Effector CD4-positive, alpha-beta T cell (primary cell): ENCODE data around the gene EGLN2.
A peak's percentile ranks its signal among the peaks of the same experiment; 100 is the strongest.
"Not testable (repeated sequence)": the region's sequence is repeated elsewhere in the genome, so short reads cannot be mapped to it uniquely, and the experiment has no call there.

Experiments used
- DNase-seq: peaks from one replicate; pipeline ENCODE4 v3.0.0-alpha.2; 2020

Gene EGLN2

DNA sequence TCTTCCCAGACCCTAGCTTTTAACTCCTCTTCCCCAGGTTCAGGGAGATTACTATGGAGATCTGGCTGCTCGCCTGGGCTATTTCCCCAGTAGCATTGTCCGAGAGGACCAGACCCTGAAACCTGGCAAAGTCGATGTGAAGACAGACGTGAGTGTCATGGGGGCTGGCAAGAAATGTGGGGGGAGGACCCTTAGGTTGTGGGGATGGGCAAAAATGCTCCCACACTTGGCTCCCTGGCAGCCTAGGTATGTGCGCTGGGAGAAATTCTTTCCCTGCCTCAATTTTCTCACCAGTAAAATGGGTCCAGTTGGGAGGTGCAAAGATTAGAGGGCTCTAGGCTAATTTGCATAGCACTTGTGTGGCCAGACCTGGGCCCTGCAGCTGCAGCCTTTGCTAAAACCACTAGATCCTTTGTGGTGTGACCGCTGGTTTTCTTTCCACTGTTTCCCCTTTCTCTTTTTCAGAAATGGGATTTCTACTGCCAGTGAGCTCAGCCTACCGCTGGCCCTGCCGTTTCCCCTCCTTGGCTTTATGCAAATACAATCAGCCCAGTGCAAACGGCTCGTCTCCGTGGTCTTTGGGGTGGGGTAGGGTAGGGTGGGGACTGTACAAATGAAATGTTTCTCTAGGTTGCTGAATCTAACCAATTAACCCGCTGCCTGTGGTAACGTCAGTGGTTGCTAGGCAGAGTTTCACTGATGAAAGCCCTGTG is 21.9 kb upstream of the EGLN2 start:
- DNase-seq, result peak; percentile 88

DNA sequence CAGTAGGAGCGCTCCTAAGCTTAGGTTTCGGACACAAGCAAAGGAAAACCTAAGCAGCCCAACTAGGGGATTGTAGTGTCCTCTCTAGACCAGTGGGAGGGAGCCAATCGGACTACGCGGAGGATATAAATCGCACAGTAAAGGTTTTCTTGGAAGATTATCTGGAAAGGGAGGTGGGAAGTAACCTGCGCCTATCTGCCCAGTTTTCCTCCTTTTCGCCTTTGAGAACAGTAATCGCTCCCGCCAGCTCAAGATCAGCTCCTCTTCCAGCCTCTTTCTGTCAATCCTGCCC is 21.4 kb upstream of the EGLN2 start:
- no peak for DNase-seq

DNA sequence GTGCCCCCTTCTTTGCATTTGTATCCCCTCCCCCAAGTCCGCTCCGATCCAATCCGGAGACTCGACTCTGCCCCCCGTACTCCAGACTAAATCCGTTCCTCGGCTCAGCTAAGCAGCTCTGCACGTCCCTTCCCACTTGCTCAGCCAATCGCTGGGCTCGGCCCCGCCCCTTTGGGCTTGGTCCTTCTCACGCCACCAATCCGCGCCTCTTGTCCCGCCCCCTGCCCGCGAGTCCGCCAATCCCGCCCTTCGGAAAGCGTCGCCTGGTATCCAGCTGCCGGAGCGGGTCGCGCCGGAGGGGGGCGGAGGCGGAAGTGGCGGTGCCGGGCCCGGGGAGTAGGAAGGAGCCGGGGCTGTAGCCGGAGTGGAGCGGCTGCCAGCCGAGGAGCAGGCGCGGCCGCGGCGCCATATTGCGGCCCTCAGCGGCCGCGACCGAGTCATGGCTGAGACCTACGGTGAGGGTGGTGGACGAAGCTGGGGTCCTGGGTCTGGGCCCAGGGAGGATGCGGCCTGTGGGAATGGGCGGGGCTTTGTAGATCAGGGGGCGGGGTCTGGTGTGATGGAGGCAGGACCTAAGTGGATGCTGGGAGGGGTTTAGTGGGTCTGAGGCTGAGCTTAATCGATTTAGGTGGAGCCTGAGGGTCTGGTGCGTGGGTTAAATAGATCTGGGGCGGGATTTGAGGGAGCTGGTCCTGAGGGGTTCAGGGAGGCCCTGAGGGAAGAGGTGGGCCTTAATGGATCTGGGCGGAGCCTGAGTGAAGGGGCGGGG is 20.9 kb upstream of the EGLN2 start, which contains the start of gene RAB4B:
TSS of gene RAB4B (plus strand) at position 311 of the 769 bp plus-strand sequence. CDS start at position 440, 129 bp downstream.
- DNase-seq, result peak; percentile 100

DNA sequence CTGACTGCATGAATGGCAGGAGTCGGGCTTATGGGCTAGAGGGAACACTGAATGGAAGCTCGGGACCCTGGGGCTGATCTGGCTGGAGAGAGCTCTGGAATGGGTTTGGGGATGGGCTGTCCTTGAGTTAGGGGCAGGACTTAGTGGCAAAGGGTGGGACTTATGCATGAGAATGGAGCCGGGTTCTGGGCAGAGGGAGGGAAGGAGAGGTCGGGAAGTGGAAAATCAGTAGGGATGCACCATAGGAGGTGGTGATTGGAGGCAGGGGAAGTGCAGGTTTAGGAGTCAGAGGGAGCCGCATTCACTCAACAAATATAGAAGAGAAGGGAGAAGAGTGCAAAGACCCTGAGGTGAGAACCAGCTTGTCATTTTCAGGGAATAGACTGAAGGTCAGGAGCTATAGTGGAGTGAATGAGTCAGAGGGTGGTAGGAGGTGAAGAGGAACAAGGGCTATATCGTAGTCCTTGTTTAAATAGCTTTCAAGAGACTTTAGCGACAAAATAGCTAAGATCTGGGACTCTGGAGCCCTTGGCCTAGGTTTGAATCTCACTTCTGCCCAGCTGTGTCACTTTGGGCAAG is 20.2 kb upstream of the EGLN2 start:
- DNase-seq, result no peak

DNA sequence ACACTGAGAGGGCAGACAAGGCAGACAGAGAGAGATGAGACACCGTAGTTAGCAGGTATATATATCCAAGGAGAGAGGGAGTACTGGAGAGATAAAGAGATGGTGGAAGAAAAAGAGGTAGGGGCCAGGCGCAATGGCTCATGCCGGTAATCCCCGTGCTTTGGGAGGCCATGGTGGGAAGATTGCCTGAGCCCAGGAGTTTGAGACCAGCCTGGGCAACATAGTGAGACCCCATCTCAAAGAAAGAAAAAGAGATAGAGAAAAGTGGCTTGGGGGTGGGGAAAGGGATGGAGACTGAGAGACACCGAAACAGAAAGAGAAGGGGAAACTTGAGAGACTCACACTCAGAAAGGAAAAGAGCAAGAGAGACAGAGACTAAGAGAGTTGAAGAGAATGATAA is 18.4 kb upstream of the EGLN2 start:
- DNase-seq, result no peak

GRCh38 chr19:40781140-40781539 is 17.9 kb upstream of the EGLN2 start:
- no peak for DNase-seq

GRCh38 chr19:40783711-40784110 is 15.3 kb upstream of the EGLN2 start:
- no peak for DNase-seq

GRCh38 chr19:40784146-40784545 is 14.8 kb upstream of the EGLN2 start:
- DNase-seq, result not testable (repeated sequence)

GRCh38 chr19:40785526-40785925 is 13.5 kb upstream of the EGLN2 start:
- no peak for DNase-seq

DNA sequence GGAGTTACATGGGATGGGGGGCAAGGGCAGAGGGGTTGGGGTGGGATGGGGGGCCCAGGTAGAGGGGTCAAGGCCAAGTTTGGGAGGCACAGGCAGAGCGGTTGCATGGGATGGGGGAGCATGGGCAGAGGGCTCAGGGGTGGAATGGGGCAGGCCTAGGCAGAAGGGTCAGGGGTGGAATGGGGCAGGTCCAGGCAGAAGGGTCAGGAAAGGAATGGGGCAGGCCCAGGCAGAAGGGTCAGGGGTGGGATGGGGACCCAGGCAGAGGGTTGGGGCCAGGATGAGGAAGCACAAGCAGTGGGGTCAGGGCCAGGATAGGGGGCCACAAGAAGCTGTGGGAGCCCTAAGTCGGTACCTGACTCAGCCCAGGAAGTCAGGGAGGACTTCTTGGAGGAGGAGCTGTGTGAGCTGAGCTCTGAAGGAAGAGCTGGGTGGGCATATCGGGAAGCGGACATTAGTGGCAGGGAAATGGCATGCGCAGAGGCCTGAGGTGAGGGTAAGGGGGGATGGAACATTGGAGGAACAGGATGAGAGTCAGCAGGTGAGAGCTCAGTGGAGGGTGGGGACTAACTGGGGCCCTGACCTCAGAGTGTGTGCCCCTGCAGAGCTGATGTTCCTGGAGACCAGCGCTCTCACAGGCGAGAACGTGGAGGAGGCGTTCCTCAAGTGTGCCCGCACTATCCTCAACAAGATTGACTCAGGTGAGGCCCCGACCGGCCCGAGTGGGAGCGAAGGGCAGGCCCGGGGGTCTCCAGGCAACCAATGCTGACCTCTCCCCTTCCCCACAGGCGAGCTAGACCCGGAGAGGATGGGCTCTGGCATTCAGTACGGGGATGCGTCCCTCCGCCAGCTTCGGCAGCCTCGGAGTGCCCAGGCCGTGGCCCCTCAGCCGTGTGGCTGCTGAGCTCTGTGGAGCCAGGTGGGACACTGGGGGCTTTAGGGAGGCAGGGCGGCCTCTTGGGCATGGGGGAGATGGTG is 12.6 kb upstream of the EGLN2 start:
- no peak for DNase-seq

DNA sequence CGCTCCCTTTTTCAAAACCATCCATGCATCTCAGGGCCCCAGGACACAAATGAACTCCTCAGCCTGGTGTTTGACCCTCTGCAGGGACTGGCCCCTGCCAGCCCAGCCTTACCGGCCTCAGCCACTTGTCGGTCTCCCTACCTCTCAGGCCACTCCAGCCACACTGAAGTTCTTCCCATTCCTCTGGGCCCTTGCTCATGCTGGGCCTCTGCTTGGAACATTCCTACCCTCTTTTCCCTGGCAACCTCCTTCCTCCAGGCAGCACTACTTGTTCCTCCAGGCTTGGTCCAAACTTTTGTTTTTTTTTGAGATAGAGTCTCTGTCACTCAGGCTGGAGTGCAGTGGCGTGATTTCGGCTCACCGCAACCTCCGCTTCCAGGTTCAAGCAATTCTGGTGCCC is 7.6 kb upstream of the EGLN2 start:
- no peak for DNase-seq

GRCh38 chr19:40791996-40792395 is 7.0 kb upstream of the EGLN2 start:
- DNase-seq, result no peak

DNA sequence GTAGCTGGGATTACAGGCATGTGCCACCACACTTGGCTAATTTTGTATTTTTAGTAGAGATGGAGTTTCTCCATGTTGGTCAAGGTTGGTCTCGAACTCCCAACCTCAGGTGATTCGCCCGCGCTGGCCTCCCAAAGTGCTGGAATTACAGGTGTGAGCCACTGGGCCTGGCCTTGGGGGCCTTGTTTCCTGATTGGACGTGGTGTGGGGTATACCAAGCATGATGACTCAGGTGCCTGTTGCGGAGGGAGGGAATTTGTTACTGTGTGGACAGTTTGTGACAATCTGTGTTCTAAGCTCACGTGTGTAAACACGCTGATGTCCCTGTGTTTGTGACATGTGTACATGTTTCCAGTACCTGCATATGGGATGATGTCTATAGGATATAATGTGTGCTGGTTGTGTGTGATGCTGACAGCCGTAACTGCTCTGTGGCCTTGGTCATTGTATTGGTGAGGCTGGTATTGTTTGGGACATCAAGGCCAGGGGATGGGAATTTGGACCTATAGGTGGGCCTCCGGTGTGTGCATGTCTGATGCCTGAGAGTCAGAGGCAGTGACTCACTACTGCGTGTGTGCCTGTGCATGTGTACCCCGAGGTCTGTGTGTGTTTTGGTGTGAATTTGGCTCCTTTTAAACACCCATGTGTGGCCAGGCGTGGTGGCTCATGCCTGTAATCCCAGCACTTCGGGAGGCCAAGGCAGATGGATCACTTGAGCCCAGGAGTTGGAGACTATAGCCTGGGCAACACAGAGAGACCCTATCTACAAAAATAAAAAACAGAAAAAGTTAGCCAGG is 1.6 kb upstream of the EGLN2 start:
- DNase-seq, result no peak

GRCh38 chr19:40797963-40798682 is 868 bp upstream of the EGLN2 start:
- DNase-seq, result peak; percentile 60

DNA sequence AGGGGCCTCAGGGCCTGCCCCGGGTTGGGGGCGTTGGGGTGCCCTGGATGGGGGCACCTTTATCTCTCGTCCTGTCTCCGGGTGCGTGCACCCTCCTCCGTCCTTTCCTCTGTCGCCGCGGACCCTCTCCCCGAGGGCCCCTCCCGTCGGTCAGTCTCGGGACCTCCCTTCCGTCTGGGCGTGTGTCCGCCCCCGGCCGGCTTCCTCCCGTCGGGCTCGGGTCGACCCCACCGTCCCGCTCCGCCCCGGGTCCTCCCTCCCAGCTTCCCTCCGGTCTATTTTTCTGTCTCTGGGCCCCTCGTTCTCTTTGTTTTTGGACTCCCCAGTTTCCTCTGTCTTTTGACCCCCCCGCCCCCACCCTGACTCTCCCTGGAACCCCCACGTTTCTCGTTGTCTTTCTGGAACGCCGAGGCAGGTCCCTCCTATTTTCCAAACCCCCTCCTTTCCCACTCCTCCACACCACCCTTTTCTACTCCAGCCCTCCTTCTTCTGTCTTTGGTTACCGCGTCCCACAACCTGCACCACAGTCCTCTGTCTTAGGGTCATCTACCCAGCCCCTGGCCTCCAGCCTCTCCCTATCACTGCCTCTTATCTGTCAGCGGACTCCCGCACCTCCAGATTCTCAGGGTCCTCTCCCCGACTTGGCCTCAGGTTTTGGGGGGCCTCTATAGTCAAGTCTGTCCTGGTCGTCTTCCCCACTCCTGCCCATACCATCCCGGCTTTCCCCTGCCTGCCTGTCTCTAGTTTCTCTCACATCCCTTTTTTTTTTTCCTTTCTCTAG is 757 bp downstream of the EGLN2 start:
- DNase-seq, result peak; percentile 22

GRCh38 chr19:40800339-40800996 is 1.5 kb downstream of the EGLN2 start:
- DNase-seq, result no peak

DNA sequence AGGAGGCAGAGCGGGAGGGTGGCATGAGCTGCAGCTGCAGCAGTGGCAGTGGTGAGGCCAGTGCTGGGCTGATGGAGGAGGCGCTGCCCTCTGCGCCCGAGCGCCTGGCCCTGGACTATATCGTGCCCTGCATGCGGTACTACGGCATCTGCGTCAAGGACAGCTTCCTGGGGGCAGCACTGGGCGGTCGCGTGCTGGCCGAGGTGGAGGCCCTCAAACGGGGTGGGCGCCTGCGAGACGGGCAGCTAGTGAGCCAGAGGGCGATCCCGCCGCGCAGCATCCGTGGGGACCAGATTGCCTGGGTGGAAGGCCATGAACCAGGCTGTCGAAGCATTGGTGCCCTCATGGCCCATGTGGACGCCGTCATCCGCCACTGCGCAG is 2.0 kb downstream of the EGLN2 start:
- no peak for DNase-seq

- no peak for DNase-seq
These were observed 2.7 kb downstream of the EGLN2 start for GRCh38 chr19:40801426-40802299.
